K562 (cell line): ENCODE data around the gene IFFO2. TPM values are rescaled to one million over a fixed set of nuclear protein-coding genes. Genes with fewer than 3 reads are reported as not detected.

ENCODE experiments used
- ATAC-seq: fragments of 200-7000 bp; cut with Tn5 transposase; 3 replicates; pipeline ENCODE4 v1.9.1; 2020; ENCODE audit warnings: moderate library complexity
- BruUV-seq: library from RNA; stranded (reverse); fragments of 400-500 nt; replicated peaks from 2 replicates; lab custom pipeline; 2021; lab: Mats Ljungman, UMichigan
- CTCF ChIA-PET: fragments of 300-600 bp; formaldehyde crosslinking; extraction: SDS; loops from one replicate; lab custom pipeline; 2021; ENCODE audit warnings: low intra/inter-chr PET ratio; lab: Yijun Ruan, JAX
- POLR2A ChIA-PET: fragments of 300-600, 350-650 bp; sonication (Branson Sonifier 250); formaldehyde crosslinking; extraction: SDS; loops from one replicate; lab custom pipeline; 2021; ENCODE audit warnings: antibody characterized with exemption, inconsistent platforms; lab: Yijun Ruan, JAX
- DNase-seq, 4 experiments: peaks; one replicate each; pipeline versions ENCODE4 v3.0.0 to v3.0.0-alpha.2; 2011 to 2018; ENCODE audit warnings: low spot score in 3 of 4, mixed read lengths in 3 of 4; ENCODE audit errors: extremely low read depth in 1 of 4
- FAIRE-seq: peaks from 2 replicates; lab custom pipeline; 2011; peaks lifted over from hg19 to GRCh38; lab: Jason Lieb, UNC
- H2AFZ ChIP-seq: 2 replicates; pipeline ENCODE4 v1.6.0; 2011; ENCODE audit warnings: low read depth, low read length, control low read depth, inconsistent platforms
- H3K27ac ChIP-seq: fragments of 200-600 bp; 3 replicates; pipeline ENCODE4 v1.8.0; 2011; ENCODE audit warnings: low read depth, mild to moderate bottlenecking, control low read depth, inconsistent platforms, low read length, moderate library complexity, mixed read lengths; ENCODE audit errors: extremely low read depth
- H3K27me3 ChIP-seq, 2 experiments: fragments of 300-600 bp in 1 of 2; 2 replicates in 1 of 2; 3 replicates in 1 of 2; pipeline versions ENCODE4 v1.6.0 to v1.8.0; 2011; ENCODE audit warnings: inconsistent platforms in 2 of 2, low read length in 2 of 2, mild to moderate bottlenecking in 1 of 2, mixed read lengths in 1 of 2, moderate library complexity in 1 of 2; ENCODE audit not compliant: control insufficient read depth in 2 of 2, insufficient read depth in 2 of 2
- H3K36me3 ChIP-seq: fragments of 300-600 bp; 3 replicates; pipeline ENCODE4 v1.8.0; 2011; ENCODE audit warnings: mild to moderate bottlenecking, low read length, inconsistent platforms; ENCODE audit not compliant: control insufficient read depth, insufficient read depth
- H3K4me1 ChIP-seq, 2 experiments: fragments of 200-600 bp in 1 of 2; replicated peaks in 1 of 2; 2 replicates in 1 of 2; 3 replicates in 1 of 2; pipeline versions ENCODE4 v1.5.1 to v1.8.0; 2011; ENCODE audit warnings: inconsistent platforms in 2 of 2, low read length in 2 of 2, mild to moderate bottlenecking in 1 of 2, mixed read lengths in 1 of 2, moderate library complexity in 1 of 2; ENCODE audit not compliant: control insufficient read depth in 2 of 2, insufficient read depth in 2 of 2
- H3K4me2 ChIP-seq: 2 replicates; pipeline ENCODE4 v1.6.1; 2011; ENCODE audit warnings: low read length, control low read depth, inconsistent platforms, mixed read lengths; ENCODE audit not compliant: insufficient read depth
- H3K4me3 ChIP-seq: fragments of 200-600 bp; sonication (generic), shearing (Covaris generic); 2 replicates; pipeline ENCODE4 v1.5.1; 2016; ENCODE audit warnings: control low read depth, inconsistent platforms
- H3K79me2 ChIP-seq: fragments of 200-600 bp; 3 replicates; pipeline ENCODE4 v1.8.0; 2011; ENCODE audit warnings: low read length, inconsistent platforms; ENCODE audit not compliant: control insufficient read depth, insufficient read depth
- H3K9ac ChIP-seq, 2 experiments: 2 replicates each; pipeline versions ENCODE4 v1.6.0 to v1.6.1; 2011; ENCODE audit warnings: low read depth in 2 of 2, low read length in 2 of 2, control low read depth in 1 of 2, inconsistent platforms in 1 of 2, mild to moderate bottlenecking in 1 of 2, mixed read lengths in 1 of 2; ENCODE audit not compliant: insufficient read depth in 1 of 2
- H3K9me1 ChIP-seq: one replicate; pipeline ENCODE4 v1.6.0; 2011; ENCODE audit warnings: inconsistent platforms, mild to moderate bottlenecking, low read length, moderate library complexity; ENCODE audit not compliant: control insufficient read depth, insufficient read depth
- H3K9me3 ChIP-seq: replicated peaks from 2 replicates; pipeline ENCODE4 v1.5.1; 2011; ENCODE audit warnings: low read depth, low read length, inconsistent platforms; ENCODE audit not compliant: control insufficient read depth, insufficient read depth
- H4K20me1 ChIP-seq: replicated peaks from 2 replicates; pipeline ENCODE4 v1.6.1; 2011; ENCODE audit warnings: low read length, inconsistent platforms, mixed read lengths; ENCODE audit not compliant: control insufficient read depth, insufficient read depth
- ZFP91 ChIP-seq: sonication (generic); formaldehyde crosslinking; IDR thresholded peaks from 2 replicates; pipeline ENCODE4 v1.8.0; 2022; ENCODE audit warnings: mild to moderate bottlenecking, missing genetic modification reagents
- ZNF280A ChIP-seq: fragments of 450-650 bp; IDR thresholded peaks from 2 replicates; pipeline ENCODE4 v1.6.1; 2018; ENCODE audit warnings: mild to moderate bottlenecking, low read depth; ENCODE audit not compliant: partially characterized antibody
- ZNF589 ChIP-seq: fragments of 200-800 bp; sonication (Bioruptor generic); IDR thresholded peaks from 2 replicates; pipeline ENCODE4 v1.6.1; 2016; ENCODE audit warnings: low read depth, missing genetic modification characterization, missing compliant biosample characterization
- WGBS: fragments of 100-300 bp; shearing (Covaris generic); methylation state at CpG from one replicate; pipeline ENCODE4 v1.1.6; 2016; ENCODE audit warnings: low coverage, mixed read lengths; ENCODE audit not compliant: insufficient coverage; ENCODE audit errors: missing lambda C conversion rate; 5-methylcytosine and 5-hydroxymethylcytosine counted together
- in situ Hi-C: fragments of 300-500 bp; cut with MboI; formaldehyde crosslinking; loops from 4 replicates; pipeline ENCODE4 v1.15.0; 2018; ENCODE audit warnings: inconsistent platforms, mixed read lengths
- intact Hi-C: fragments of 100-400 bp; cut with micrococcal nuclease; formaldehyde crosslinking; loops from 2 replicates; pipeline ENCODE4 v1.14.2; 2022
- polyA plus RNA-seq, 8 experiments: library from polyadenylated mRNA; depleted of rRNA in 4 of 8; stranded (reverse) in 5 of 8; unstranded in 3 of 8; fragments of >200 nt; fragmentation: Nextera tagmentation in 2 of 8; fragmentation: Illumina TruSeq in 1 of 8; extraction: Ambion mirVana in 2 of 8; extraction: Trizol in 1 of 8; gene quantifications; 2 replicates each; pipeline versions ENCODE4 v1.2.1 to v1.2.3, GENCODE V29; 2011 to 2014; ENCODE audit warnings: inconsistent platforms in 1 of 8, missing spikeins in 1 of 8
- total RNA-seq, 7 experiments: library from RNA; depleted of rRNA in 6 of 7; stranded (reverse); fragments of >200 nt in 6 of 7; fragmentation: Illumina TruSeq in 2 of 7; extraction: Trizol in 2 of 7; gene quantifications; 2 replicates each; pipeline versions ENCODE4 v1.2.1 to v1.2.3, GENCODE V29; 2011 to 2021; ENCODE audit warnings: low replicate concordance in 1 of 7

Gene IFFO2
- total and polyA plus RNA-seq, 9 of the 15 experiments (the other 6 are each of a cell fraction or from before 2014, with no cell fraction given), result 0.15 to 1.0 (median 0.44) TPM; not detected in 2

- H3K4me2 ChIP-seq, result no peak overlapping the region
- peaks cover 19 to 20% of the 10 kb centered on the region in 2 experiments; a peak in 4 of 5 replicates for H3K4me1 ChIP-seq
- no peaks in the 10 kb centered on the region for H3K9me1 ChIP-seq
- H3K9ac ChIP-seq, result 0 out of 4 replicates have a peak overlapping the region, but pooled peaks of 1 of the 2 experiments have one; percentile 61
- intact Hi-C loops (loop anchor here (5.0 kb wide), 1 partner anchor 143 kb away; no protein-coding TSS in a partner anchor), in situ Hi-C loops (no loop called here)
- WGBS, result 2% methylated on average over 11 of the region's 11 CpGs
- H2AFZ ChIP-seq, result no peak overlapping the region
- ATAC-seq (no peak), FAIRE-seq (no peak), DNase-seq (no peak)
- POLR2A ChIA-PET, result interaction anchor here (0.6 to 1.6 kb wide), 7 partner anchors 9 to 249 kb away, joined by 3 to 7 read pairs (median 3); no protein-coding TSS in a partner anchor
- no peak overlapping the region for H3K27ac ChIP-seq
- H4K20me1 ChIP-seq, result peaks cover 14% of the 10 kb centered on the region
- TF ChIP-seq ZNF589 (CRISPR knock-in tag) (no peak), ZNF280A (no peak), ZFP91 (CRISPR knock-in tag) (0 out of 2 replicates have a peak, but pooled peaks have one; percentile 53)
- CTCF ChIA-PET, result no interaction called here
- H3K79me2 ChIP-seq, result no peaks in the 10 kb centered on the region
- no TSS peak for BruUV-seq
- H3K36me3 ChIP-seq, result no peaks in the 10 kb centered on the region
- no peaks in the 10 kb centered on the region for H3K9me3 ChIP-seq
- peaks cover 53 to 91% of the 10 kb centered on the region in 2 experiments for H3K27me3 ChIP-seq
- H3K4me3 ChIP-seq, result no peak overlapping the region
Observed at GRCh38 chr1:18924221-18924691, 32.2 kb downstream of the IFFO2 start.
